ENCODE data around the gene STEAP3.

Gene STEAP3

GRCh38 chr2:119198240-119198840, 25.3 kb upstream of the STEAP3 start:
- DNase-seq, result no peak

GRCh38 chr2:119201815-119202214, 21.8 kb upstream of the STEAP3 start:
- no peak for DNase-seq

- no peak for DNase-seq
These were observed 20.9 kb upstream of the STEAP3 start for GRCh38 chr2:119202610-119203310.

GRCh38 chr2:119204525-119204924, 19.1 kb upstream of the STEAP3 start:
- DNase-seq, result no peak

- no peak for DNase-seq
These were observed 18.5 kb upstream of the STEAP3 start for GRCh38 chr2:119205001-119205706.

- DNase-seq, result no peak
These were observed 17.4 kb upstream of the STEAP3 start for GRCh38 chr2:119206201-119206600.

GRCh38 chr2:119207447-119207846, 16.2 kb upstream of the STEAP3 start:
- no peak for DNase-seq

- no peak for DNase-seq
These were observed 14.8 kb upstream of the STEAP3 start for GRCh38 chr2:119208791-119209203.

- DNase-seq, result no peak
These were observed 11.4 kb upstream of the STEAP3 start for GRCh38 chr2:119212139-119212800.

- no peak for DNase-seq
These were observed 9.1 kb upstream of the STEAP3 start for GRCh38 chr2:119214453-119215037.

- no peak for DNase-seq
These were observed 6.6 kb upstream of the STEAP3 start for GRCh38 chr2:119216994-119217393.

- DNase-seq, result peak; percentile 17
These were observed 5.1 kb upstream of the STEAP3 start for GRCh38 chr2:119218478-119219064.

- DNase-seq, result no peak
These were observed 3.8 kb upstream of the STEAP3 start for GRCh38 chr2:119219873-119220272.

- no peak for DNase-seq
These were observed 2.8 kb upstream of the STEAP3 start for GRCh38 chr2:119220720-119221301.

- DNase-seq, result no peak
These were observed 2.0 kb upstream of the STEAP3 start for GRCh38 chr2:119221609-119222008.

- DNase-seq, result no peak
These were observed 1.4 kb upstream of the STEAP3 start for GRCh38 chr2:119222213-119222612.

- no peak for DNase-seq
These were observed 642 bp upstream of the STEAP3 start for GRCh38 chr2:119222863-119223520.

GRCh38 chr2:119224391-119225104, 914 bp downstream of the STEAP3 start:
- no peak for DNase-seq

GRCh38 chr2:119225105-119225865, 1.7 kb downstream of the STEAP3 start:
- no peak for DNase-seq

GRCh38 chr2:119225926-119226325, 2.3 kb downstream of the STEAP3 start:
- DNase-seq, result no peak
